HG03571 (cell line): ENCODE results near the gene PITPNB.

ENCODE experiments used
- ATAC-seq: cut with Tn5 transposase; IDR thresholded peaks from one replicate; pipeline ENCODE4 v1.9.1; 2021; ENCODE audit not compliant: unreplicated experiment

Gene PITPNB

DNA sequence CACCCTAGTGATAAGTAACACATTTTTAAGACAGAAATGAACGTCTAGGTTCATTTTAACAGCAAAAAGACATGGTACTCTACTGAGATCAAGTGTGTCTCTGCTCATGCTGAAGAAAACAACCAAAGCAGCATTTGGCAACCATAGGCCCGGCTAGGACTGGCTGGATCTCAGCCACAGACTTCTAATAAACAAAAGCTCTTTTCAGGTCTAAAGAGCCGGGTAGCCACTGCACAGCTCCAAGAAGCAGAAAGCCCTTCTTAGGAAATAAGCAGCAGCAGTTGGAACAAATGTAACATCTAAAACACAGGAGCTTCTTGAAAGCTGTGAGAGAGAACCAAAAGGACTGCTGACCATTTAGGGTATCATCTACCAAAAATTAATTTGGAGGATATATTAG lies 37.6 kb downstream of the PITPNB start:
- ATAC-seq: no peak

DNA sequence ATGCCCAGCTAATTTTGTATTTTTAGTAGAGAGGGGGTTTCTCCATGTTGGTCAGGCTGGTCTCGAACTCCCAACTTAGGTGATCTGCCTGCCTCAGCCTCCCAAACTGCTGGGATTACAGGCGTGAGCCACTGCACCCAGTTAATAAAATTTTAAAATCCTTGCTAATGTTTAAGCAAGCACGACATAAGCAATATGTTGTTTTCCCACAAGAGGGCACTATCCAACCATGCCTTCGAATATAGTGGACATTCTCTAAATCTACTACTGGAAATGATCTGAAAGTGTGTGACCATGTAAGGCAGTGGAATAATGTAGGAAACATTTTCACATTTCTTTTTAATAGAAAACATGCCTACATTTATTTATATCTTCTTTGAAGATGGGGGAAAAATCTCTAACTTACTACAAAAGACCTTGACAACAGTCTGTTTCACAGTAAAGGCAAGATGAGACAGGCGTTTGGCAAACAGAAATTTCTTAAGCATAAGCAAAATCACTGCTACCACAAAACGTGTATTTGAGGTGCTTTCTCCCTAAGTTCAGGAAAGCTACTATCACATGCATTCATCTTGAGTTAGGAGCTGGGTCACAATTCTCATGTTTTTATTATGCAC lies 38.2 kb downstream of the PITPNB start:
- ATAC-seq: no peak

DNA sequence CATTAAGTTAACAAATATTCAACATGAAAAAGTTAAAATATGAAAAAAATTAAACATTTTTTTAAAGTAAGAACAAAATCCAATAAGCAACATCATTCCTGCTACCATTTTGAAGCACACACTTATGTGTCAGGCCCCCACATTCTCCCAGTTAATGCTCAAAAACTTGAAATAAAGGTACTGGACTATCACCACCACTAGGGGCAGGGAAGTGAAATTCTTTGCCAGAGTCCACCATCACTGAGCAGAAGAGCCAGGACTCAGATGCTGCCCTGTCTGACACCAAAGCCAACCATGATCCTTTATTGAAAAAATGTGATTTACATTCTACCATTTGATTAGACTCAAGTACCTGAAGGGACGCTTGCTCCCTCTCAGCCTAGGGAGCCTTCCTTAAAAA lies 39.1 kb downstream of the PITPNB start:
- no peak for ATAC-seq

DNA sequence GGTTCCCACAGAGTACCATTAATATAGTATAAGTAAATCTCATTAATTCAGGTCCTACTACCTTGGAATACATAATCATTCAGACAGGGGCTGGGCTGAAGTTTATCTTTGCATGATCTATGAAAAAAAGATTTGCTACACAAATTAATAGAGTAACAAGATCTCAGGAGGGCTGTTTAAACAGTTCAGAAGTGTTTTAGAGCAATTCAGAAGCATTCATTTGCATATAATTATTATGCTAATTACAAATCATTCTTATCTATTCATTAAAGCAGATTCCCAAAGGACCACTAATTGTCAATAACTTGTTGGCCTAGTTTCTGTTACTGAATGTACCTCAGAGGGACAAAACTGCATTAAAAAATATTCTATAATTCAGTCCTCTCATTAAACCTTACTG lies 40.5 kb downstream of the PITPNB start:
- ATAC-seq: no peak

DNA sequence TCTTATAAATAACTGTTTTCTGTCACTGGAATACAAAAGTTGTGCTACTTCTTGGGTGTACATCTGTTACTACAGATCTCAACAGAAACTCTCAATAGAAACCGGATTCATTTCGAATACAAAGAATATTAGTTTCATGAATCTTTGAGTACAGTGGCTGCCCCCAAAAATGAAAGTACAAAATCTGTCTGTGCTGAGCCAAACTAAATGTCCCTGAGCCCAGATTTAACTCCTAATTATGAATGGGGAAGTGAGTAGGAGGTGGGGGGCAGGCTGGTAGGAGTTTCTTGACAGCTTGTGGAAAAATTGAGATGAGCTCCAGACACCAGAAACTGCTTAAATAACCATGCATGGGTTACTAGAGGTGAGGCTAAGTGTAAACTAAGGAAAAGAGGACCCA lies 41.6 kb downstream of the PITPNB start:
- no peak for ATAC-seq

DNA sequence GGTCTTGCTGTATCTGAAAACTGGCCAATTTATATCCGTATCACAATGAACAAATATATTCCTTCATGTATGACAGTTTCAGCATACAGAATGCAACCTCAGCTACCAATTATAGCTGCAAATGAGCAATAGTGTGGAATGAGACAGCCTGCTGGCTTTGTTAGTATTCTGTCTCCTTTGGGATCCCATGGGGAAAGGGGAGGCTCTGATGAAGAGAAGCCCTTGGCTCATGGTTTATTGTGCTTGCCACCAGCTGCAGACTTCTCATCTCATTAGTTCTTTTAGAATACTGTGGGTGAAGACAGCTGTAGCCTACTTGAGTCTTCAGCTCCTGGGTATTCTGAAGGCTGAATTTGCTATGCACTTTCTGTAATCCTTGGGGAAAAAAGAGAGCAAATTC lies 42.4 kb downstream of the PITPNB start:
- no peak for ATAC-seq

DNA sequence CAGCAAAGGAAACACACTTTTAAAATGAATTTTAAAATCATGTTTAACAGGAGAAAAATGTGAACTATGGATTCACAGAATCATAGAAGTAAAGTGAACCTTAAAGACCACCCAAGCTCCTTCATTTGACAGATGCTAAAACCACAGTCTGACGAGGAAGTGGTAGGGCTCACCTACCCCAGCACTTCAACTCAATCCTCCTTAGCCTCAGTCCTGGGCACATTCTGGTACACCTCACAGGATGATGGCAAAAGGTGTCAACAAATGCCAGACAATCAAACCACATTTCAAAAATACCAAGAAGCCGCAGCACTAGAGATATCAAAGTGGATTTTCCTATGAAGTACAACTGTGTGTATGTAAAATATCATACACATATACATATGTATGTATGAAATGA lies 43.1 kb downstream of the PITPNB start:
- no peak for ATAC-seq

DNA sequence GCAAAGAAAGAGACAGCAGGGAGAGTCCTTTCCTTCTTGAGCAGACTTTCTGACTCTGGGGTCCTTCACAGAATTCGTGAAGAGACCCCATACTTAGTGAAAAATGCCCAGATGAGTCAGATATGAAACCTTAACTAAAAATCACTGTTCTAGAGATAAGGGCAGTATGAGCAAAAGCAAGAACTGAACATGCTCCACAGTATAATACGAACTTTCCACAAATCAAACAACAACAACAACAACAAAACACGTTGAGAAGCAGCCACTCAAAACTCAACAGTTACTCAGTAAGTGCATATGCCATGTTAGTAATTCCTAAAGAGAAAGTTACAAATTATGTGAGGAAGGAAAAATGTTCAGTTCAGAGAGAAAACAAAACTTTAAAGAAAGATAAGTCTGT lies 44.3 kb downstream of the PITPNB start:
- ATAC-seq: no peak

DNA sequence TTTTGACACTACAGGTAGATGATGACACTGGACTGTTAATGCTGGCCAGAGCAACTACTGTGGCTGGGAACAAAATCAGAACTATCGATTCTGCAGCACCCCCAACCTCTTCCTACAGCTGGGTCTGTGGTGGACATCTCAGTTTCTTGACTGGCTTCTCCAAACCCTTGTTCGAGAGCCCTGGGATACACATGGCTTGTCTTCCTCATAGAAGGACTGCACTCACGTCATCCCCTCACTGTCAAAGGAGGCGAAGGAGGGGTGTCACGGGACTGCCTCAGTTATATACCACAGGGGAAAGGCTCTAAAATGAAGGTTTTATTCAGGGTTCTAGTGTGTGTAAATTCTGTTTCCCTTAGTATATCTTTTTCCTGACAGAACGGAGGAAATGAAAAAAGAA lies 44.9 kb downstream of the PITPNB start:
- ATAC-seq: no peak

DNA sequence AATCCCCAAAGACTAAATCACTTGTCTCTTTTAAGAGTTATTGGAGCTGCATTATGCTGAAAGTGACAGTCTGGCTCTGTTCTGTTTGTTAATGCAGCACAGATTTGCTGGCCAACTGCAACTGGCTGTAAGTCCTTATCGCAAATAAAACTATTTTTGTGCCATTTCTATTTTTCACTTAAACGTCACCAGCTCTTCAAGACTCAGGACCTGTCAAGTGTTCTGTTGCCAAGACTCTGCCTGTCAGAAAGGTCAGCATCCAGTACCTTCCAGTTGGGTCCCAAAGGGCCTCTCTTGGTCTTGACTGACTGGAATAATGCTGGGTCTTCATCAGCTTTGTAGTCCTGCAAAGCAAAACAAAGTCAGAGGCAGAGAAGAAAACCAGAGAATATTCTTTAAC lies 45.6 kb downstream of the PITPNB start:
- no peak for ATAC-seq

DNA sequence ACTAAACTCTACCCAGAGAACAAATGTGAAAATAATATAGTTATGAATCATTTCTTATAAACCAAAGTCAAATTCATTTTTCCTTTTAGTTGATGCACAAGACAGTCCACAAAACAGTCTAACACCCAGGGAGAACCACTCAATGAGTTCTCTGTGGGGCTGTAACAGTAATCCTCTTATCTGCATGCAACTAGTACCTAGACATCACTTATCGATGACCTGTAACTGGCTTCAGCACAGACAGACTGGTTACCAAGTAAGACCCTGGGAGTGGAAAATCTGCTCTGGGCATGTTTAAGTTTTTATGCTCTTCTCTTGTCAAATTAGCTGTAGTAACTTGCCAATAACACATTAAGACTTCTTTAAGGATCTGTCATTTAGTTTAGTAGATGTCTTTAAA lies 46.6 kb downstream of the PITPNB start:
- ATAC-seq: no peak

DNA sequence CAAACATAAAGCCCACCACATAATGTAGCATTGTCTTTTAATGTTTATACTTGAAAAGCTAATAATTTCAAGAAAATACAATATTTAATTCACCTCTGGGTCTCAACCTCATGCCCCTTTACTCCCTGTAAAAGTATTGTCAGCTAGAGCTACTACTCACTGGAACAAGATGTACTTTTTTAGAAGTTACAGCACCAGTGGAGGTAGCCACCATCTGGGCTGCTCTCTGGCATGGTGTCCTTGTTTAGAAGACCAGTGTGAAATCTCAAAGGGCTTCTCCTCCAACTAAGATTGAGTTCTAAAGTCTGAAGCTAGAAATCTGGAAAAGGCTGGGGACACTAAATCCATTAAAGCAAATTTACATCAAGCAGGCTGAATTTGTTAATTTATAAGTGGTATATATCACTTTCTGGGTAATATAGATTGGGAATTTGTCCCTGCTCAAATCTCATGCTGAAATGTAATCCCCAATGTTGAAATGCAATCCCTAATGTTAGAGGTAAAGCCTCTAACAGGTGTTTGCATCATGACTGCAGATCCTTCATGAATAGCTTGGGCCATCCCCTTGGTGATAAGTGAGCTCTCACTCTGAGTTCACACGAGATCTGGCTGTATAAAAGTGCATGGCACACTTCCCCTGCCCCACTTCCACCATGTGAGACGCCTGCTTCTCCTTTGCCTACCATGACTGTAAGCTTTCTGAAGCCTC lies 47.6 kb downstream of the PITPNB start:
- no peak for ATAC-seq

DNA sequence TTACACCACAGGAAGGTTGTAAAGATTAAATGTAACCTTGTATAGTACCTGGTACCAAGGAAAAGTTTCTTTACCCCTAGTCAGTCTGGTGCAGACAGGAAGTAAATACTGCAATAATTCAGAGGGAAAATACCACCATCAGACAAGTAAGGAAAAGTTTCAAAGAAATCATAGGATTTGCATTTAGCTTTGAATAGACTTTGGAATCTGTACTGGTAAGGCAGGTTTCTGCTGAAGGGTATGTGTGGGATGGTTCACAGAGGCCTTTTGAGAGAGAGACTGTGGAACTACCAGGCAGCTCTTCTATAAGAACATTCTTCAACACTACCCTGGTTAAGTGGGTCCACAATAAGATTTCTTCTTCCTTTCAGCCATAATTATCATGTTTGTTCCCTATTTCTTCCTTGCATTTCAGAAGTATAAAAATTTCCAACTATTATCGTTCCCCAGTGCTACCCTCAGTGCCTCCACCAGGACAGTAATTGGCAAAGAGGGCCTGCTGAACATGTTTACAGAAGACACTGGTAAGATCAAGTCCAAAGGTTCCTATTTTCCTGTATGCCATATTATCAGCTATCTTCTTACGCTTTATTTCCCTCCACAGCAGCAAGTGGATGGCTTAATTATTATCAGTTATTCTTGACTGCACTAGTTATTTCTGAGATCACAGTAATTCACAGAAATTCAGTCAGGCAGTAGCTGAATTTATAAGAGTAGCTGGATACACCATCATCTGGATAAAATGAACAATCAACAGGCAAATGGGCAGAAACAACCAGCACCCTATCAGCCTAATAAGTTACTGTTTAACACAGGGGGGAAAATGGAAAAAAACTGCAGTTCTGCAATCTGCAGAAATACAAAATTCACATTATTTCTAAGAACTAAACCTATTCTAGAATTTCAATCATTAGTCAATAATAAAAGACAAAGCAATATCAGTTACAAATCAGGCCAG lies 48.5 kb downstream of the PITPNB start:
- ATAC-seq: no peak

DNA sequence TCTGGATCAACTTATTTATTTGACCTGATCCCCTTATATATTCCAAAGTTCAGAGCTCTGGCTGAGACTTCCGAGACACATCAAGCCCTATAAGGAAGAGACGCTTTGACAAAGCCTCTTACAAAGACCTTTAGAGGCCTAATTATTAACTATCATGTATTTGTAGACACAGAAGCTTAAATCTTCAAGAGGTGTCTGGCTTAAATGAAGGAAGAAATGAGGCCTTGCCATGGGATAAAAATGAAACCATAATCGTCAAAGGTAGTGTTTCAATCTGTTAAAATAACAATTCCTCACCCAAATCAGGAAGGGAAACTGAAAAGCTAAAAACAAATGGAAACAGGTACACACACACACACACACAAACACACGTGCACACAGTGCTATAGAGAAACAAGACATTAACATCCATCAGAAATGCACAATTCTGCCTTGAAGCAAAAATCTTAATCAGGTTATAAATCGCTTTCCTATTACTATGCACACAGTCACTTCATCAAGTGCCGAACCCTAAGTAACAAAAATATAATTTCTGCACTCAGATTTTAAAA lies 50.2 kb downstream of the PITPNB start:
- ATAC-seq: no peak

DNA sequence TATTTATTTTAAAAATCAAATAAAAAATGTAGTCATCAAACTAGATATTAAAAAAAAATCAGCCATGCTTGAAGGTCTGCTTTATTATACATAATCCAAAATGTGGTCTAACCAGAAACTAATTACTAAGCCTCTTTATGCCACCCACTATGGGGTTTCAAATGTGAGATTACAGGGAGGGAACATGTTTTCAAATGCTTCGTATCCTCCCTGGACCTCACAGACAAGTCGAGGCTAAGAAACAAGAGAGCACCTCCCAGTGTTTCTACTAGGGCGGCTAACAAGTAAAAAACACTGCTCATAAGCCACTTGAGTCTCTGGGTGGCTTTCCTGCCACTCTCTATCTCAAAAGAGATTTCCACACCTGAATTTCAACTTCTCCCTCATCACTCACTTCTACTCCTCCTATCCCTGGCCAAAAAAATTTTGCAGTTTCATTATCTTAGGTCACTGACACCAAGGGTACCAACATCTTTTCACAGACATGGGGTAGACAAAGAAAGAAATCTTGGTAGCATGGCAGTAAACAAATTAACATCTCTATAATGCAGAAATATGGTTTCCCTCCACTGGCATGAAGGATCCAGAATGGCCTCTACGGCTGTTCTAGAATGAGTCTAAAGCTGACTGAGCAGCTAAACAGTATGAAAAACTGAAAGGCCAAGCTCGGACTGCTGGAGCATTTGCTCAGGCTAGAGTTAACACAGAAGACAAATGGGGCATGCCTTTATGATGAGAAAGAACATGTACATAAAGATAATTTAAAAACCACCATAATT lies 50.9 kb downstream of the PITPNB start:
- ATAC-seq: no peak

DNA sequence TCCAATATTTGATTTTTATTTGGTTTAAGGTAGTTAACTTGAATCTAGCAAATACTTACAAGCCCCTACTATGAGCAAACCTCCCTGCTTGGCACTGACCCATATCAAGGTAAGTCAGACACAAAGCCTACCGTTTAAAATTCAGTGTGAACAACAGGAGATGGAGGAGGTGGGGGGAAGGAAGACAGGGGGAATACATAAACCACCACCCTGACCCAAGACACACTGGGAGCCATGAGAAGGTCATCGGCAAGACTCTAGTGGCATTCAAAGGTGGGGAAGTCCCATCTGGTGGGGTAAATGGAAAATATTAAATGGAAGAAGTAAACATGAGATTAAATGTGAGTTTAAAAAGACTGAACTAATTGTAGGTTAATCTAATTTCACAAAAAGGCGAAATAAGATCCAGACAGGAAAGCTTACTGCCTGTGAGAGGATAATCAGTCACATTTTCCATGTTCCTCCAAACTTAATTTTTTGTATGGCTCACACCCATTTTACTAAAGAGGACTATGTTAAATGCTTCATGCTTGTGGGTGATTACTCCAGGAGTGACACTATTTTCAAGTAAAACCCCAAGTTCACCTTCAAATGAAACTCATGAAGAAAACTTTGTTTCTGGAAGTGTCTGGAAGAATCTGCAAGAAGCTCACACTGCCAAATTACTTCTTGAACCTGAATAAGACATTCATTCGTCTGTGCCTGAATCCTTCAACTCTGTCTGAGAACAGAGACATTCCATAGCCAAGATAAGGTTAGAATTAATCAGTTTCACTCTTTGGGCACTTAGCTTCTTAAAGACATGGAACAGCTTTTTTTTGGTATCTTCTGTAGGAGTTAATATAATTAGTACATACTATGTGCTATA lies 51.7 kb downstream of the PITPNB start:
- no peak for ATAC-seq

DNA sequence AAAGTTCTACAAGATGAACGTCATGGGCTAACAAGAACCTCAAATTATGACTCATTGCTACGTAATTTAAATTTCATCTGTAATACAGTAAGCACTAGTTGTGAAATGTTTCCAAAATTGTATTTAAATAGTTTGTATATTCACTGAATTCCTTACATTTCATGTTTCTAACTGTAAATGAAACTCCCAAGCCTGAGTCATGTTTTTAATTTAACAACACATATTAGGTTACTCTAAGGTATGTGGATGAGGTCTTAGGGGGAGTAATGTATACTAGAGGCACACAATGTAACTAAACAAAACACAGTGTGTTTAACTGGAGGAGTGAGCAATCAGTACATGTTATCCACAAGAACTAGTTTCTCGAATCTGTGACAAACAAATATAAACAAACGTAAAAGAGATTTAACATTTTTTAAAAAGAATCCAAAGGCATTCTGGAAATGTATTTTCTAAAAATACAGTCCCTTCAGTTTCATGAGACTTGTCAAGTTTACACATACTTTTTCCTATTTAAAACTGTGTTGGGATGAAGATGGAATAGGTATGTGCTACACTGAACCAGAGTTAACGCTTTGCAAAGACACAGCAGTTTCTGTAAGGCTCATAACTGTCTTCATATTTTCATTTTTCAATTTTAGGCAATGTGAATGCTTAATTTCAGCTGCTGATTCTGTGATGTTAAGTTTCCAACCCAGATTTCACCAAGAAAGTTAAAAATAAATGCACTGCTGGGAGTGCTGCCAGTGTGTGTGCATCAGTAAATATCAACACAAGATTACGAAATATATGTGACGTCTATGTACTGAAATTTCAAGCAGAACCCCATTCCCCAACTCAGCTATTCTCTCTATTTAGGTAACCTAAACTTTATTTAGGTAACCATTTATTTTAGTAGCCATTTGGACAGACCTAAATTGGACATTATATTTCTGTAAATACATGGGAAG lies 52.6 kb downstream of the PITPNB start:
- no peak for ATAC-seq

DNA sequence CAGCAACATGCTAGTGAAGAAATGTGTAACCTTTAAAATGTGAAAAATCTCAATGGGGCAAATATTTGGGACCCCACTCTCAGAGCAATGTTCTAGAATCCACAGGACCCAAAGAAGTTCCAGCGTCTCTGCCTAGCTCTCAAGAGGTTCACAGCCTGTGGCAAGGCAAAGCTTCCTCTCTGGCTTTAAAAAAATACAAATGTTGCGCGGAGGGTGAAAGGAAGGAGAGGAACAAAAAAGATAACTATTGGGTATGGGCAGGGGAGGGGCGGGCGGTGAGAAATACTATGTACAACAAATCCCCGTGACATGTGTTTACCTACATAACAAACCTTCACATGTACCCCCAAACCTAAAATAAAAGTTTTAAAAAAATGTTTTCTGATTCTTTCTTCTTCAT lies 53.6 kb downstream of the PITPNB start:
- no peak for ATAC-seq

DNA sequence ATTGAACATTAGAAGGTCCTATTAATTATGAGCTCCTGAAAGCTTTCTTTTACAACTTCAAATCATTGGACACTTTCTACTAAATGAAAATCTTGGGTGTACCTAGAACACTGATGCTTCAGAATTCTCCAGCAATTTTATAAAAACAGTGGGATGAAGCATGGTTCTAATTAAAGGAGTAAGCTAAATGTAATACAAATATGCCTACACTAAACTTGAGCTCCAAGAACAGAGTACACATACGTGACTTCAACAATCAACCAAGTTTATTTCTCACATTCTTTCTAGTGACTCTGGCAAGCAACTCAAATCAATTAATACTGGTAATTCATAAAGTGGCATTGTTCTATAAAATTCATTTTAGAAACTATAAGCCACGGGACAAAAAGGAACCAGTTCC lies 55.5 kb downstream of the PITPNB start:
- ATAC-seq: no peak
